ENCODE results near the gene DAB2IP. TPM values are rescaled to one million over a fixed set of nuclear protein-coding genes. Genes with fewer than 3 reads are reported as not detected.

The DAB2IP gene
- total RNA-seq, 1 experiment from 2014 or later: 56.3 TPM

DNA sequence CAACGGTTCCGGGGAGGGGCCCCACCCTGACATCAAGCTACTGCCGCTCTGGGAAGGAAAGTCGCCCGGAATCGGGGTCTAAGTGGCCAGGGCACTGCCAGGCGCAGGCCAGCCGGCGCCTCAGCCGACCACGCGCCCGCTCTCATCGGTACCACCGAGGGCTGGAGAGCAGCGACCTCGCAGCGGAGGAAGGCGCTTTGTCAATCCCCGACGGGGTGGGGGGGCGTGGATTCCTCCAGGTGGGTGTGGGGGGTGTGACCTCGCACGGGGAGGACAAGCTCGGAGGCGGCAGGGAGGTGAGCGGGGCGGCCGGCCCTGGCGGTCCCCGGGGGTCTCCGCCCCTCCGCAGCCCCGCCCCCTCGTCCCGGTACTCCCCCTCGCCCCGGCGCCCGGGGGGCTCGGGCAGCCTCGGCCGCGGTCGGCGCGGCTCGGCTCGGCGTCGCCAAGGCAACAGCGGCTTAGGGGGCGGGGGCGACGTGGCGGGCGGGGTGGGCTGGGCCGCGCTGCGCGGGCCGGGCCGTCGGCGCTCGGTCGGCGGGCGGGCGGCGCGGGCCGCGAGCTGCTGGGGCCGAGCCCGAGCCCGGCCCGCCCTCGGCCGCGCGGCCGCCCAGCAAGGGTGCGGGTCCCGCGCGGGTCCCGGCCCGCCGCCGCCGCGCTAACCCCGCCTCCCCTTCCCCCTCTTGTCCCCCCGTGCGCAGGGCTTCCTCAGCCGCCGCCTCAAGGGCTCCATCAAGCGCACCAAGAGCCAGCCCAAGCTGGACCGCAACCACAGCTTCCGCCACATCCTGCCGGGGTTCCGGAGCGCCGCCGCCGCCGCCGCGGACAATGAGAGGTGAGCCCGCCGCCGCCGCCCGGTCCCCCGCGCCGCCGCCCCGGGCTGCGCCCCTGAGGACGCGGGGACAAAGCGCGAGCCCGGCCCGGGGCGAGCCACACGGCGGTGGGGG is 47.5 kb downstream of the DAB2IP start:
- CTCF ChIA-PET: interaction anchor here (0.6 to 1.2 kb wide), 2 partner anchors 20 to 36 kb away, joined by 4 to 6 read pairs; no protein-coding TSS in a partner anchor
- DNase-seq: peak; percentile 45
- H3K36me3 Mint-ChIP-seq (ENCODE audit: insufficient read depth, unreplicated experiment): peaks cover 17% of the 10 kb centered on the region

DNA sequence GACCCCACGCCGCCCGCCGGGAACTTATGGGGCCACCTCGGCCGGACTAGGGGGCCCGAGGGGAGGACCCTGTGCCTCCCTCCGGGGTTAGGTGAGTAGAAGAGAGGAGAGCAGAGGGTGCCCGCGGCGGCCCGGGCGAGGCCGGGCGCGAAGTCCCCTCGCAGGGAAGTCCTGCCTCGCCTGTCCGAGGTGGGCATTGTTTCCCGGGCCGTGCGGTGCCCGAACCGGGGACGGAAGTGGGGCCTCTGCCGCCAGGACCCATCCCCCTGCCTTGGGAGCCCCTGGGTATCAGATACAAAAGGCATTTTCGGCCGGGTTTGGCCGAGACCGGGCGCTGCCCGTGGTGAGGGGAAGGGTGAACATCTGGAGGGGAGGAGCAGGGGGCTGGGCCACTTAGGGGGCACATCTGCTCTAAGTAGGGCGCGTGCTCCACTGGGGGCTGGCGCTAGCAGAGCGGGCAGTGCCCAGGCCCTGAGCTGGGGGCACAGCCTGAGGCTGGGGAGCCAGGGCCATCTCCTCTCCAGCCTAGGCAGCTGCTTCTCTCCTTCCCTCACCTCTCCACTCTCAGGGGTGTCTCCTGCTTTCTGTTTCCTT is 48.2 kb downstream of the DAB2IP start:
- Mint-ChIP-seq H3K4me3 (ENCODE audit: low read depth, unreplicated experiment) (peak overlapping the region; percentile 81), H3K27ac (ENCODE audit: unreplicated experiment) (no peak overlapping the region), H3K9me3 (ENCODE audit: low read depth, unreplicated experiment) (no peaks in the 10 kb centered on the region), H3K27me3 (ENCODE audit: unreplicated experiment) (no peaks in the 10 kb centered on the region), H3K36me3 (ENCODE audit: insufficient read depth, unreplicated experiment) (peaks cover 17% of the 10 kb centered on the region), H3K4me1 (ENCODE audit: low read depth, unreplicated experiment) (peaks cover 8% of the 10 kb centered on the region)
- TF ChIP-seq, protein P1, sequence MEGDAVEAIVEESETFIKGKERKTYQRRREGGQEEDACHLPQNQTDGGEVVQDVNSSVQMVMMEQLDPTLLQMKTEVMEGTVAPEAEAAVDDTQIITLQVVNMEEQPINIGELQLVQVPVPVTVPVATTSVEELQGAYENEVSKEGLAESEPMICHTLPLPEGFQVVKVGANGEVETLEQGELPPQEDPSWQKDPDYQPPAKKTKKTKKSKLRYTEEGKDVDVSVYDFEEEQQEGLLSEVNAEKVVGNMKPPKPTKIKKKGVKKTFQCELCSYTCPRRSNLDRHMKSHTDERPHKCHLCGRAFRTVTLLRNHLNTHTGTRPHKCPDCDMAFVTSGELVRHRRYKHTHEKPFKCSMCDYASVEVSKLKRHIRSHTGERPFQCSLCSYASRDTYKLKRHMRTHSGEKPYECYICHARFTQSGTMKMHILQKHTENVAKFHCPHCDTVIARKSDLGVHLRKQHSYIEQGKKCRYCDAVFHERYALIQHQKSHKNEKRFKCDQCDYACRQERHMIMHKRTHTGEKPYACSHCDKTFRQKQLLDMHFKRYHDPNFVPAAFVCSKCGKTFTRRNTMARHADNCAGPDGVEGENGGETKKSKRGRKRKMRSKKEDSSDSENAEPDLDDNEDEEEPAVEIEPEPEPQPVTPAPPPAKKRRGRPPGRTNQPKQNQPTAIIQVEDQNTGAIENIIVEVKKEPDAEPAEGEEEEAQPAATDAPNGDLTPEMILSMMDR (IDR thresholded peaks at IDR 0.05; ENCODE audit: unreplicated experiment): no peak
- intact Hi-C loops (cut with micrococcal nuclease; ENCODE audit: unreplicated experiment): loop anchor here (5.0 kb wide), 1 partner anchor 38 kb away; no protein-coding TSS in a partner anchor
- DNase-seq: no peak
- no TSS peak for BruUV-seq (replicated peaks)
- CTCF ChIA-PET: interaction anchor here (0.6 to 1.3 kb wide), 7 partner anchors 13 to 154 kb away, joined by 3 to 6 read pairs (median 4); no protein-coding TSS in a partner anchor

More for the DNA sequence above, 47.5 kb downstream of the DAB2IP start:
- TF ChIP-seq, protein P1 (IDR thresholded peaks at IDR 0.05; ENCODE audit: unreplicated experiment): no peak
- no peaks in the 10 kb centered on the region for H3K27me3 Mint-ChIP-seq (ENCODE audit: unreplicated experiment)
- intact Hi-C loops (cut with micrococcal nuclease; ENCODE audit: unreplicated experiment): no loop called here
- no peak overlapping the region for H3K27ac Mint-ChIP-seq (ENCODE audit: unreplicated experiment)
- H3K4me1 Mint-ChIP-seq (ENCODE audit: low read depth, unreplicated experiment): peaks cover 8% of the 10 kb centered on the region
- BruUV-seq (replicated peaks): no TSS peak
- H3K4me3 Mint-ChIP-seq (ENCODE audit: low read depth, unreplicated experiment): peak overlapping the region; percentile 81
- H3K9me3 Mint-ChIP-seq (ENCODE audit: low read depth, unreplicated experiment): no peaks in the 10 kb centered on the region

DNA sequence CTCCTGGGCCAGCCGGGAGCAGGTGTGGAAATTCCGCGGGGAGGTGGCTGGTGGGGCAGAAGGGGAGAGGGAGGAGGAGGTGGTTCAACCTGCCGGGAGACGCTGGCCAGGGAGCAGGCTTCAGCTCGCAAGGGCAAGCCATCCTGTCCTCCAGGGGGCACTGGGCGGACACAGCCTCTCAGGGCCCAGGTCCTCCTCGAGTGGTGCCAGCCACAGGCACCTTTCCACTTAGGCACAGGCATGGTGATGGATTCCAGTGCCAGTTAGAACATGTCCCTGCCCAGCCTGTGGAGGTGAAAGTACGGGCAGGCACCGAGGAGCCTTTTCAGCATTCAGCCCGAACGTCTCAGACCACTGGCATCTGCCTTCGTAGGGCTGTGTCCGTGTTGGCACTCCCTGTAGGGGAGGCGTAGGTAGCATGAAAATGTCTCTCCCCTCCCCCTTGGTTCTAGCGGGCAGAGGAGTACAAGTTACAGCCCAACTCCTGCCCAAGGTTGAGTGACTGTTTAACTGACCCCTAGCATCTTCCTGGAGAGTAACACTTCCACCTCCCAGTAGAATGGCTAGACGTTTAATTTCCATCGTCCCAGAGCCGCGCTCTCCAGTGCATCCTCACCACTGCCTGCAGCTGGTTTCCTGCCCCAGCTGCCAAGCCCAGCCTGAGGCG is 48.9 kb downstream of the DAB2IP start:
- TF ChIP-seq, protein P1 (IDR thresholded peaks at IDR 0.05; ENCODE audit: unreplicated experiment): peak; percentile 53
- CTCF ChIA-PET: interaction anchor here (0.7 to 1.3 kb wide), 7 partner anchors 13 to 237 kb away, joined by 3 to 6 read pairs (median 3); no protein-coding TSS in a partner anchor
- peaks cover 17% of the 10 kb centered on the region for H3K36me3 Mint-ChIP-seq (ENCODE audit: insufficient read depth, unreplicated experiment)
- peaks cover 8% of the 10 kb centered on the region for H3K4me1 Mint-ChIP-seq (ENCODE audit: low read depth, unreplicated experiment)
- H3K9me3 Mint-ChIP-seq (ENCODE audit: low read depth, unreplicated experiment): no peaks in the 10 kb centered on the region
- DNase-seq: peak; percentile 77
- no peaks in the 10 kb centered on the region for H3K27me3 Mint-ChIP-seq (ENCODE audit: unreplicated experiment)
- peak overlapping the region; percentile 81 for H3K4me3 Mint-ChIP-seq (ENCODE audit: low read depth, unreplicated experiment)
- intact Hi-C loops (cut with micrococcal nuclease; ENCODE audit: unreplicated experiment): loop anchor here (5.0 kb wide), 1 partner anchor 37 kb away; no protein-coding TSS in a partner anchor
- H3K27ac Mint-ChIP-seq (ENCODE audit: unreplicated experiment): no peak overlapping the region
- BruUV-seq (replicated peaks): no TSS peak

DNA sequence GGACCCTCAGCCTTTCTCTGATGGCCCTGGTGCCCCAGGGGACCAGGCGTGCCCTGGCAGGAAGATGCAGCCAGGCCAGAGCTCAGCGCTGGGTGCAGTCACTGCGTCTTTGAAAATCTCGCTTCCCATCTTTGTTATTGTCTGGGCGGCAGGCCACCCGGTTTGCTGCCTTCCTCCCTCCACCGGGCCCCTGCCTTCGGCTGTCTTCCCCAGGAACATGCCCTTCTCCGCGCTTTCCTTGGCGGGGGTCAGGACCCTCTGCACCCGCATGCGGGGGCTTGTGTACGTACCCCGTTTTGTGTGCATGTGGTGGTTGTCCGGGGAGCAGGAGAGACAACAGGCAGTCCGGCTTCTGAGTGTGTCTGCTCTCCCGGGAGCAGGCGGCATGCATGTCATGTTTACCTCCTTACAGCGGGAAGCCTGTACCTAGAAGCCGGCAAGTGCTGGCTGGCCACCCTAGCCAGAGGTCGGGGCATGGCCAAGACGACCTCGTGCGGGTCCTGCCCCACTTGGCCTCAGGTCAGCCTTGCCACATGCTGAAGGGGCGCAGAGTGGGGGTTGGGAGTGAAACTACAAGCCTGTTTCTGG is 49.5 kb downstream of the DAB2IP start:
- H3K9me3 Mint-ChIP-seq (ENCODE audit: low read depth, unreplicated experiment): no peaks in the 10 kb centered on the region
- DNase-seq: no peak
- no TSS peak for BruUV-seq (replicated peaks)
- no peak overlapping the region for H3K4me3 Mint-ChIP-seq (ENCODE audit: low read depth, unreplicated experiment)
- TF ChIP-seq, protein P1 (IDR thresholded peaks at IDR 0.05; ENCODE audit: unreplicated experiment): no peak
- H3K27ac Mint-ChIP-seq (ENCODE audit: unreplicated experiment): no peak overlapping the region
- CTCF ChIA-PET: interaction anchor here (0.7 to 1.3 kb wide), 5 partner anchors 9 to 238 kb away, joined by 3 to 5 read pairs (median 3); no protein-coding TSS in a partner anchor
- no peaks in the 10 kb centered on the region for H3K27me3 Mint-ChIP-seq (ENCODE audit: unreplicated experiment)
- intact Hi-C loops (cut with micrococcal nuclease; ENCODE audit: unreplicated experiment): loop anchor here (5.0 kb wide), 1 partner anchor 36 kb away; no protein-coding TSS in a partner anchor
- peaks cover 8% of the 10 kb centered on the region for H3K4me1 Mint-ChIP-seq (ENCODE audit: low read depth, unreplicated experiment)
- H3K36me3 Mint-ChIP-seq (ENCODE audit: insufficient read depth, unreplicated experiment): peaks cover 17% of the 10 kb centered on the region

All from Calu3 (cell line).